B cell (primary cell): ENCODE data around the gene HMCN1. TPM values are rescaled to one million over a fixed set of nuclear protein-coding genes. Genes with fewer than 3 reads are reported as not detected.

Experiments used
- ATAC-seq: fragments of 200-7000 bp; cut with Tn5 transposase; one replicate; pipeline ENCODE4 v1.10.0; 2021; ENCODE audit warnings: low read depth, mild to moderate bottlenecking, moderate number of reproducible peaks, moderate library complexity
- CTCF ChIA-PET: fragments of 350-600 bp; sonication (Branson Sonifier 250); formaldehyde crosslinking; loops from one replicate; lab custom pipeline; 2021; ENCODE audit warnings: antibody characterized with exemption, inconsistent platforms; lab: Charles Lee
- POLR2A ChIA-PET: fragments of 350-600 bp; sonication (Branson Sonifier 250); formaldehyde crosslinking; loops from one replicate; lab custom pipeline; 2021; ENCODE audit warnings: antibody characterized with exemption; lab: Charles Lee
- DNase-seq: peaks from one replicate; pipeline ENCODE4 v3.0.0; 2013
- H2AFZ ChIP-seq: 2 replicates; pipeline ENCODE4 v1.6.1; 2012; ENCODE audit warnings: mild to moderate bottlenecking, low read depth, low read length; ENCODE audit not compliant: insufficient read depth, poor library complexity, severe bottlenecking
- H3K27ac ChIP-seq, 2 donors: 1 replicate in 1 of 2; 2 replicates in 1 of 2; pipeline ENCODE4 v1.5.1; 2012 to 2013; ENCODE audit warnings: low read length in 2 of 2, mild to moderate bottlenecking in 2 of 2, moderate library complexity in 1 of 2
- H3K27me3 ChIP-seq, 4 experiments: fragments of 200-600 bp in 1 of 4; sonication (generic) in 1 of 4; replicated peaks in 1 of 4; 1 replicate in 2 of 4; 2 replicates in 2 of 4; pipeline versions ENCODE4 v1.6.1 to v1.7.0; 2013 to 2016; ENCODE audit warnings: low read length in 3 of 4, mild to moderate bottlenecking in 2 of 4, mixed read lengths in 1 of 4, moderate library complexity in 1 of 4; ENCODE audit not compliant: insufficient read depth in 4 of 4, control insufficient read depth in 3 of 4; ENCODE audit errors: control extremely low read depth in 1 of 4
- H3K36me3 ChIP-seq, 2 experiments: replicated peaks in 1 of 2; 1 replicate in 1 of 2; 2 replicates in 1 of 2; pipeline versions ENCODE4 v1.6.1 to v1.7.1; 2013; ENCODE audit warnings: low read length in 1 of 2; ENCODE audit not compliant: insufficient read depth in 2 of 2, control insufficient read depth in 1 of 2; ENCODE audit errors: control extremely low read depth in 1 of 2, extremely low read depth in 1 of 2
- H3K4me1 ChIP-seq, 2 donors: fragments of 200-600 bp in 1 of 2; sonication (generic) in 1 of 2; 1 replicate in 1 of 2; 2 replicates in 1 of 2; pipeline versions ENCODE4 v1.5.1 to v1.6.1; 2013 to 2017; ENCODE audit warnings: low read length in 2 of 2; ENCODE audit not compliant: control insufficient read depth in 2 of 2, insufficient read depth in 2 of 2
- H3K4me2 ChIP-seq: replicated peaks from 2 replicates; pipeline ENCODE3; 2012; ENCODE audit warnings: mild to moderate bottlenecking, low read depth, low read length; ENCODE audit not compliant: poor library complexity, severe bottlenecking
- H3K4me3 ChIP-seq, 5 experiments: fragments of 200-600 bp in 1 of 5; sonication (generic) in 1 of 5; 1 replicate in 3 of 5; 2 replicates in 2 of 5; pipeline versions ENCODE4 v1.5.1 to v1.7.0; 2011 to 2016; ENCODE audit warnings: low read length in 4 of 5, mild to moderate bottlenecking in 4 of 5, low read depth in 2 of 5, control low read depth in 1 of 5, moderate library complexity in 1 of 5; ENCODE audit not compliant: insufficient read depth in 1 of 5; ENCODE audit errors: control extremely low read depth in 1 of 5, extremely low read depth in 1 of 5
- H3K79me2 ChIP-seq: fragments of 200-600 bp; sonication (generic); one replicate; pipeline ENCODE4 v1.6.0; 2016; ENCODE audit warnings: low read length; ENCODE audit not compliant: control insufficient read depth, insufficient read depth
- H3K9ac ChIP-seq: fragments of 200-600 bp; sonication (generic); 2 replicates; pipeline ENCODE4 v1.6.1; 2017; ENCODE audit warnings: mild to moderate bottlenecking, low read length, moderate library complexity
- H3K9me3 ChIP-seq, 3 donors: one replicate each; pipeline versions ENCODE4 v1.6.1 to v1.7.1; 2013; ENCODE audit warnings: low read length in 2 of 3; ENCODE audit not compliant: control insufficient read depth in 2 of 3, insufficient read depth in 1 of 3; ENCODE audit errors: control extremely low read depth in 1 of 3
- H4K20me1 ChIP-seq: 2 replicates; pipeline ENCODE4 v1.6.0; 2012; ENCODE audit warnings: mild to moderate bottlenecking, low read length; ENCODE audit not compliant: insufficient read depth, control insufficient read depth, poor library complexity, severe bottlenecking
- H3K27ac Mint-ChIP-seq: one replicate; pipeline ENCODE4 v1.8.0; 2021; ENCODE audit warnings: mixed read lengths
- H3K27me3 Mint-ChIP-seq: one replicate; pipeline ENCODE4 v1.8.0; 2021; ENCODE audit warnings: mixed read lengths
- H3K4me1 Mint-ChIP-seq: one replicate; pipeline ENCODE4 v1.8.0; 2021; ENCODE audit warnings: mixed read lengths
- H3K4me3 Mint-ChIP-seq: one replicate; pipeline ENCODE4 v1.8.0; 2021; ENCODE audit warnings: mixed read lengths
- H3K9me3 Mint-ChIP-seq: one replicate; pipeline ENCODE4 v1.8.0; 2022; ENCODE audit warnings: mixed read lengths; ENCODE audit not compliant: insufficient read depth
- EZH2 ChIP-seq: IDR thresholded peaks from 2 replicates; pipeline ENCODE4 v1.6.1; 2012; ENCODE audit warnings: borderline replicate concordance, low read depth, mild to moderate bottlenecking, moderate library complexity, low read length; ENCODE audit not compliant: insufficient read depth, poor library complexity, severe bottlenecking
- WGBS: methylation state at CpG from one replicate; pipeline ENCODE4 v1.1.5; 2013; ENCODE audit warnings: missing lambda C conversion rate; ENCODE audit not compliant: insufficient coverage; 5-methylcytosine and 5-hydroxymethylcytosine counted together
- intact Hi-C: fragments of 100-400 bp; cut with micrococcal nuclease; formaldehyde crosslinking; loops from one replicate; pipeline ENCODE4 v1.10.0; 2022
- polyA plus RNA-seq: library from polyadenylated mRNA; depleted of rRNA; stranded (reverse); fragments of >200 nt; gene quantifications from 2 replicates; pipeline ENCODE4 v1.2.3, GENCODE V29; 2012
- total RNA-seq, 2 donors: library from RNA; stranded (reverse); fragments of 120-200 nt in 1 of 2; gene quantifications; 1 replicate in 1 of 2; 2 replicates in 1 of 2; pipeline versions ENCODE4 v1.2.3 to v1.2.4, GENCODE V29; 2013 to 2022
- TF ChIP-seq, protein P1 (sequence below): fragments of 200-600 bp; IDR thresholded peaks from one replicate; pipeline ENCODE4 v1.8.0; 2022; ENCODE audit warnings: antibody characterized with exemption, mild to moderate bottlenecking

HMCN1 gene
- total and polyA plus RNA-seq, 2 donors (not counting 1 experiment from before 2014, with no cell fraction given), result not detected

DNA sequence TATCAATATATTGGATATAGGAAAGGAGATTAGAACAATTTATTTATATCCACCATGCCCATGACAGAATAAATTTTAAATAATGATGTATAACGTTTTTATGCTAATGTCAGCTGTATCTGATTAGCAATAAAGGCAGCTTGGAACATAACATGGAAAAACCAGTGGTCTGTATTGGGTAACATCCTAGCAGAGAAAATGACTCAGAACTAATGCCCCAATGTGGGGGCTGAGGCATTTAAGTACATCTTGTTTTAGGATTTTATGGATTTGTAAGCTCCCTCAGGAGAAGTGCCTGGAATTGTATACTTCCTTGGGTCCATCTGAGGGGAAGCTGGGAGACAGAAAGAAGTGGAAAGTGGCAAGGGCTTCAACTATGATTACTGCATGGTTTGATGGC is 82.3 kb downstream of the HMCN1 start:
- ChIA-PET POLR2A (no interaction called here), CTCF (interaction anchor here (1.1 kb wide), 1 partner anchor 9 kb away, joined by 4 read pairs; no protein-coding TSS in a partner anchor)
- ATAC-seq, result no peak
- H4K20me1 ChIP-seq, result no peaks in the 10 kb centered on the region
- H3K27ac ChIP-seq, result no peak overlapping the region
- no peak overlapping the region for H3K4me2 ChIP-seq
- WGBS, result no CpG with 5 or more reads among the region's 1 CpG
- H3K9ac ChIP-seq, result no peak overlapping the region
- Mint-ChIP-seq H3K4me3 (no peak overlapping the region), H3K27ac (no peak overlapping the region), H3K27me3 (peaks cover 7% of the 10 kb centered on the region), H3K4me1 (no peaks in the 10 kb centered on the region), H3K9me3 (no peaks in the 10 kb centered on the region)
- H3K4me1 ChIP-seq, result no peaks in the 10 kb centered on the region
- H3K79me2 ChIP-seq, result no peaks in the 10 kb centered on the region
- no peak for DNase-seq
- H3K27me3 ChIP-seq, result no peaks in the 10 kb centered on the region
- intact Hi-C loops, result no loop called here
- no peaks in the 10 kb centered on the region for H3K36me3 ChIP-seq
- no peak overlapping the region for H3K4me3 ChIP-seq
- H3K9me3 ChIP-seq, result peaks cover 0 to 2% (median 0%) of the 10 kb centered on the region in 3 donors
- H2AFZ ChIP-seq, result no peak overlapping the region
- TF ChIP-seq EZH2, result no peak
- TF ChIP-seq, protein P1, sequence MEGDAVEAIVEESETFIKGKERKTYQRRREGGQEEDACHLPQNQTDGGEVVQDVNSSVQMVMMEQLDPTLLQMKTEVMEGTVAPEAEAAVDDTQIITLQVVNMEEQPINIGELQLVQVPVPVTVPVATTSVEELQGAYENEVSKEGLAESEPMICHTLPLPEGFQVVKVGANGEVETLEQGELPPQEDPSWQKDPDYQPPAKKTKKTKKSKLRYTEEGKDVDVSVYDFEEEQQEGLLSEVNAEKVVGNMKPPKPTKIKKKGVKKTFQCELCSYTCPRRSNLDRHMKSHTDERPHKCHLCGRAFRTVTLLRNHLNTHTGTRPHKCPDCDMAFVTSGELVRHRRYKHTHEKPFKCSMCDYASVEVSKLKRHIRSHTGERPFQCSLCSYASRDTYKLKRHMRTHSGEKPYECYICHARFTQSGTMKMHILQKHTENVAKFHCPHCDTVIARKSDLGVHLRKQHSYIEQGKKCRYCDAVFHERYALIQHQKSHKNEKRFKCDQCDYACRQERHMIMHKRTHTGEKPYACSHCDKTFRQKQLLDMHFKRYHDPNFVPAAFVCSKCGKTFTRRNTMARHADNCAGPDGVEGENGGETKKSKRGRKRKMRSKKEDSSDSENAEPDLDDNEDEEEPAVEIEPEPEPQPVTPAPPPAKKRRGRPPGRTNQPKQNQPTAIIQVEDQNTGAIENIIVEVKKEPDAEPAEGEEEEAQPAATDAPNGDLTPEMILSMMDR, result no peak

DNA sequence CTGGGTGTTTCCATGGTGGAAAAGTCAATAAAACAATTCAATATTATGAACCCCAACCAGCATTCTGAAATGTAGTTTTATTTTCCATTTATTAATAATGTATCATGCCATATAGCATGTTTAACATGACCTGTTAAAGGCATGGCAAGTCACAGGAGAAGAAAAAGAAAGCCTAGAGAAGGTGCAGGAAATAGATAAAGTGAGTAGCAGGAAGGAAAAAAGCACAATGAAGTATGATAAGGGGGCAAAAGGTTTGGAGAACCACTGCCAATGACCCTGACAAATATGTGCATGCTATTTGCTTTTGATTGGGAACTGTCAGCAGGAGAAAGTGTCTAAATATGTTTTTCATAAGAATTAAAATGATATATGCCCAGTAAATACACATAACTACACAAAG is 85.6 kb downstream of the HMCN1 start:
- Histone ChIP-seq H3K36me3 (no peaks in the 10 kb centered on the region), H2AFZ (no peak overlapping the region), H3K9me3 (peaks cover 0 to 2% (median 0%) of the 10 kb centered on the region in 3 donors), H3K4me3 (no peak overlapping the region), H3K79me2 (no peaks in the 10 kb centered on the region), H3K4me1 (no peaks in the 10 kb centered on the region), H3K27ac (no peak overlapping the region), H4K20me1 (no peaks in the 10 kb centered on the region), H3K27me3 (no peaks in the 10 kb centered on the region), H3K9ac (no peak overlapping the region), H3K4me2 (no peak overlapping the region)
- no peak for DNase-seq
- no peak for TF ChIP-seq EZH2
- TF ChIP-seq, protein P1, result no peak
- Mint-ChIP-seq H3K27ac (no peak overlapping the region), H3K4me3 (no peak overlapping the region), H3K9me3 (no peaks in the 10 kb centered on the region), H3K4me1 (no peaks in the 10 kb centered on the region), H3K27me3 (peaks cover 11% of the 10 kb centered on the region)
- no peak for ATAC-seq
- CTCF ChIA-PET, result no interaction called here
- POLR2A ChIA-PET, result no interaction called here
- intact Hi-C loops, result no loop called here
